ENCODE data around the gene SLC46A1. TPM values are rescaled to one million over a fixed set of nuclear protein-coding genes. Genes with fewer than 3 reads are reported as not detected.

SLC46A1 gene
- polyA plus RNA-seq, 3 donors, result 1.5 to 6.3 (median 1.7) TPM

- H3K79me2 ChIP-seq (ENCODE audit: insufficient read depth, low read length), result no peaks in the 10 kb centered on the region
- Mint-ChIP-seq H3K36me3 (no peaks in the 10 kb centered on the region), H3K9me3 (no peaks in the 10 kb centered on the region), H3K4me1 (peaks cover 6% of the 10 kb centered on the region), H3K4me3 (no peak overlapping the region), H3K27ac (no peak overlapping the region), H3K27me3 (ENCODE audit: low read depth in 3 of 3) (peaks cover 4 to 9% (median 4%) of the 10 kb centered on the region in 3 donors)
- H3K4me1 ChIP-seq (ENCODE audit: control insufficient read depth in 1 of 2, insufficient read depth in 2 of 2, low read length in 2 of 2), result no peaks in the 10 kb centered on the region
- no peaks in the 10 kb centered on the region for H3K27me3 ChIP-seq (ENCODE audit: control insufficient read depth in 2 of 2, insufficient read depth in 2 of 2, low read length in 2 of 2)
- whole genome bisulfite sequencing (ENCODE audit: insufficient coverage), result 93% methylated on average over 6 of the region's 7 CpGs
- H3K27ac ChIP-seq (ENCODE audit: low read depth in 1 of 2, low read length in 2 of 2), result no peak overlapping the region
- H4K20me1 ChIP-seq (ENCODE audit: insufficient read depth, low read length), result no peaks in the 10 kb centered on the region
- no peak for DNase-seq
- no peak overlapping the region for H3K4me3 ChIP-seq (replicated peaks in 1 of 3; ENCODE audit: low read depth in 2 of 3, low read length in 3 of 3)
- H3K9ac ChIP-seq (ENCODE audit: insufficient read depth, low read length, poor library complexity, severe bottlenecking), result no peak overlapping the region
- intact Hi-C loops (cut with micrococcal nuclease), result loop anchor here in 1 of 2 donors (10.0 kb wide), 1 partner anchor 179 kb away; no protein-coding TSS in a partner anchor
- H3K4me2 ChIP-seq (replicated peaks; ENCODE audit: extremely low read depth, low read length, poor library complexity, severe bottlenecking), result no peak overlapping the region
- H2AFZ ChIP-seq (ENCODE audit: insufficient read depth, low read depth, low read length, poor library complexity, severe bottlenecking), result no peak overlapping the region
- no peaks in the 10 kb centered on the region for H3K36me3 ChIP-seq (replicated peaks in 1 of 2; ENCODE audit: control insufficient read depth in 1 of 2, insufficient read depth in 2 of 2, low read length in 2 of 2)
- no peaks in the 10 kb centered on the region for H3K9me3 ChIP-seq (replicated peaks in 1 of 2; ENCODE audit: control insufficient read depth in 1 of 2, insufficient read depth in 1 of 2, low read length in 2 of 2)
- TF ChIP-seq CTCF (IDR thresholded peaks at IDR 0.05), result no peak
These were observed 7.8 kb upstream of the SLC46A1 start for GRCh38 chr17:28413804-28414203.

GRCh38 chr17:28412099-28412498 is 6.1 kb upstream of the SLC46A1 start:
- Histone ChIP-seq H4K20me1 (ENCODE audit: insufficient read depth, low read length) (no peaks in the 10 kb centered on the region), H3K9me3 (replicated peaks in 1 of 2; ENCODE audit: control insufficient read depth in 1 of 2, insufficient read depth in 1 of 2, low read length in 2 of 2) (no peaks in the 10 kb centered on the region), H3K27ac (ENCODE audit: low read depth in 1 of 2, low read length in 2 of 2) (no peak overlapping the region), H2AFZ (ENCODE audit: insufficient read depth, low read depth, low read length, poor library complexity, severe bottlenecking) (no peak overlapping the region), H3K4me1 (ENCODE audit: control insufficient read depth in 1 of 2, insufficient read depth in 2 of 2, low read length in 2 of 2) (no peaks in the 10 kb centered on the region), H3K79me2 (ENCODE audit: insufficient read depth, low read length) (no peaks in the 10 kb centered on the region), H3K36me3 (replicated peaks in 1 of 2; ENCODE audit: control insufficient read depth in 1 of 2, insufficient read depth in 2 of 2, low read length in 2 of 2) (no peaks in the 10 kb centered on the region), H3K4me2 (replicated peaks; ENCODE audit: extremely low read depth, low read length, poor library complexity, severe bottlenecking) (no peak overlapping the region), H3K9ac (ENCODE audit: insufficient read depth, low read length, poor library complexity, severe bottlenecking) (no peak overlapping the region), H3K27me3 (ENCODE audit: control insufficient read depth in 2 of 2, insufficient read depth in 2 of 2, low read length in 2 of 2) (no peaks in the 10 kb centered on the region), H3K4me3 (replicated peaks in 1 of 3; ENCODE audit: low read depth in 2 of 3, low read length in 3 of 3) (no peak overlapping the region)
- Mint-ChIP-seq H3K9me3 (no peaks in the 10 kb centered on the region), H3K36me3 (no peaks in the 10 kb centered on the region), H3K4me3 (no peak overlapping the region), H3K27ac (no peak overlapping the region), H3K4me1 (peaks cover 5% of the 10 kb centered on the region), H3K27me3 (ENCODE audit: low read depth in 3 of 3) (peaks cover 4 to 6% (median 5%) of the 10 kb centered on the region in 3 donors)
- intact Hi-C loops (cut with micrococcal nuclease), result loop anchor here in 1 of 2 donors (10.0 kb wide), 1 partner anchor 177 kb away; no protein-coding TSS in a partner anchor
- no peak for DNase-seq
- WGBS (ENCODE audit: insufficient coverage), result no CpG with 5 or more reads among the region's 3 CpGs
- TF ChIP-seq CTCF (IDR thresholded peaks at IDR 0.05), result no peak

All from CD14-positive monocyte (primary cell).